ACC112 (cell line): Measurements from ENCODE around the gene LRRC51.

Experiments
- H2AFZ ChIP-seq: fragments of 200-600 bp; sonication (generic); one replicate; pipeline ENCODE4 v1.6.0; 2017; ENCODE audit warnings: antibody characterized with exemption, low read length; ENCODE audit not compliant: unreplicated experiment
- H3K27ac ChIP-seq: fragments of 200-600 bp; sonication (generic); 2 replicates; pipeline ENCODE4 v1.5.1; 2014; ENCODE audit warnings: low read depth, mild to moderate bottlenecking, antibody characterized with exemption, low read length, moderate library complexity
- H3K27me3 ChIP-seq: fragments of 200-600 bp; sonication (generic); 2 replicates; pipeline ENCODE4 v1.6.1; 2014; ENCODE audit warnings: mild to moderate bottlenecking, antibody characterized with exemption, low read length, moderate library complexity, mixed read lengths; ENCODE audit not compliant: insufficient read depth
- H3K36me3 ChIP-seq: fragments of 200-600 bp; sonication (generic); 2 replicates; pipeline ENCODE4 v1.6.1; 2016; ENCODE audit warnings: mild to moderate bottlenecking, antibody characterized with exemption, low read length, moderate library complexity, mixed read lengths; ENCODE audit not compliant: insufficient read depth
- H3K4me1 ChIP-seq: fragments of 200-600 bp; sonication (generic); one replicate; pipeline ENCODE4 v1.6.1; 2016; ENCODE audit warnings: low read length, mixed read lengths; ENCODE audit not compliant: insufficient read depth, unreplicated experiment, control insufficient read depth
- H3K4me3 ChIP-seq: fragments of 200-600 bp; sonication (generic); 2 replicates; pipeline ENCODE4 v1.5.1; 2014; ENCODE audit warnings: mild to moderate bottlenecking, low read depth, low read length
- H3K79me2 ChIP-seq: fragments of 200-600 bp; sonication (generic); one replicate; pipeline ENCODE4 v1.6.0; 2016; ENCODE audit warnings: low read length; ENCODE audit not compliant: control insufficient read depth, unreplicated experiment, insufficient read depth

Gene LRRC51

DNA sequence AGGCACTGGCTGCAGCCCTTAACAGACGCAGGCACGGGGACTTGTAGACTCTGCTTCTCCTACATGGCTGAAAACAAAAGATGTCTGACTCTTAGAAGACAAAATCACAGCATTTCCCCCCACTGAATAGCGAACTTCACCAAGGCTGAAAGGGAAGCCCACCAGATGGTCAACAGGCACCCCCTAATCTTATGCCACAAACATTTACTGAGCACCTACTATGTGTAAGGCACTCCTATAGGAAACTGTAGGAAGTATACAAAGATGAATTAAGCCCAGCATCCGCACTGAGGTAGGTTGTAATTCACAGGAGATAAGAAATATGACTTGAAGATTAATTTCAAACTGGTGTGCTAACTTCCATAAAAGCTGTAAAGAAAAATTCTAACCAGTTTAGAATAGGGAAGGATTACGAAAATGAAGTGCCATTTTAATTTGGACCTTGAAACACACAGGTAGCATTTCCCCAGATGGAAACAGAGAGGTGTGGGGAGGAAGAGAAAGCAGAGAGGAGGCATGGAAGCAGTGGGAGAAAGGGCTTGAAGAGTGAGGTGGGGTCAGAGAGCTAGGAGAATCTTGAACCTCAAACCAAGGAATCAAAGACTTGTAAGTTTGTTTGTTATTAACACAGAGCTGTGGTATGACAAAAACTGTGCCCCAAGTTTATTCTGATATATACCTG is 38.4 kb upstream of the LRRC51 start:
- H3K27ac ChIP-seq = peak overlapping the region; percentile 88
- no peaks in the 10 kb centered on the region for H3K36me3 ChIP-seq
- no peaks in the 10 kb centered on the region for H3K27me3 ChIP-seq
- peak overlapping the region; percentile 79 for H3K4me3 ChIP-seq
- H3K79me2 ChIP-seq = peaks cover 49% of the 10 kb centered on the region
- H2AFZ ChIP-seq = peak overlapping the region; percentile 80
- H3K4me1 ChIP-seq = peaks cover 41% of the 10 kb centered on the region

DNA sequence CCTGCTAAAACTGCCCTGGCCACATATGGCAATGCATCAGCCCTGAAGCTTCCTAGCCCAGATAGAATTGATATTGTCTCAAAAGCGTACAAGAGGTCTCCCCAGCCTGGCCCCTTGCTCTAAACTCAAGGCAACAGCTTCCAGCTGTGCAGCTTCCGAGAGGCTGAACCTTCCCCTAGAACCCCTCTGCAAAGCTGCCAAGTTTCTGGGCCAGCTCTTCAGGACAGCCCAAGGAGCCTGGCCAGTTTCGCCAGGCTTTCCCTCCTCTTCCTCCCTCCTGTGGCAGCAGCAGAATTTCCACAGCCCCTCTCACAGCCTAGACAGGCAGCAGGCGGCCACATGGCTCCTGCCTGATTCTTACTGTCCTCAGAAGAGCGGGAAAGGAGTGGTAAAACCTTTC is 34.8 kb upstream of the LRRC51 start:
- H2AFZ ChIP-seq = no peak overlapping the region
- peaks cover 15% of the 10 kb centered on the region for H3K4me1 ChIP-seq
- no peak overlapping the region for H3K27ac ChIP-seq
- no peaks in the 10 kb centered on the region for H3K36me3 ChIP-seq
- H3K4me3 ChIP-seq = no peak overlapping the region
- peaks cover 22% of the 10 kb centered on the region for H3K79me2 ChIP-seq
- H3K27me3 ChIP-seq = no peaks in the 10 kb centered on the region

DNA sequence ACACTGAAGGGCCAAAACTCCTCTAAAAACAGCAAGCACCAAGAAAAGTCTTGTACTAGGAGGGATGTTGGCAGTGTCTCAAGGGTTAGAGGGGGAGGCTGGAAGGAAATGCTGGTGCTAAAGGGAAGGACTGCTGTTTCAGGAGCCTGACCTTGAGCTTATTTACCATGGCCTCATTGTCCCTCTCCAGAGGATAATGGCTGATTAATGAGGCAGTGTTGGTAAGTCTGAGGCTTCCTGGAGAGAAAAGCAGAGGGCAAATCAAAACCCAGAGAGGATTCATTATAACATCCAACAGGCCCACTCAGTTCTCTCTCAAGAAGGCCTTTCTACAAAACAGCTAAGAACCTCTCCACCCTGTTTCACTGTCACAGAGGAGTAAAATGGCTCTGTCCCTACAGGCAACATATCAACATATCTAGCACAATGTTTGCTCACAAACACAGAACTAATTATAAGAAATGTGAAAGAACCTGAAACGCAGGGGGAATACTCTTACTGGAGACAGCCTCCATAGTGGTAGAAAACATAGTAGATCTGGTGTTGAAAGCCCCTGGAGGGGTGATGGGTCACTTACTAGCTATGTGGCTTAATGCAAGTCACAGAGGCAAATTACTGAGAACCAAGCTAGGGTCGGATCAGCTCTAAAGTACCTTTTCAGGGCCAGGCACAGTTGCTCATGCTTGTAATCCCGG is 31.7 kb upstream of the LRRC51 start:
- Histone ChIP-seq H3K36me3 (no peaks in the 10 kb centered on the region; the same call in 1 of the 2 replicates), H3K79me2 (peaks cover 10% of the 10 kb centered on the region), H3K27ac (no peak overlapping the region), H3K27me3 (no peaks in the 10 kb centered on the region), H3K4me1 (no peaks in the 10 kb centered on the region), H3K4me3 (no peak overlapping the region), H2AFZ (no peak overlapping the region)

DNA sequence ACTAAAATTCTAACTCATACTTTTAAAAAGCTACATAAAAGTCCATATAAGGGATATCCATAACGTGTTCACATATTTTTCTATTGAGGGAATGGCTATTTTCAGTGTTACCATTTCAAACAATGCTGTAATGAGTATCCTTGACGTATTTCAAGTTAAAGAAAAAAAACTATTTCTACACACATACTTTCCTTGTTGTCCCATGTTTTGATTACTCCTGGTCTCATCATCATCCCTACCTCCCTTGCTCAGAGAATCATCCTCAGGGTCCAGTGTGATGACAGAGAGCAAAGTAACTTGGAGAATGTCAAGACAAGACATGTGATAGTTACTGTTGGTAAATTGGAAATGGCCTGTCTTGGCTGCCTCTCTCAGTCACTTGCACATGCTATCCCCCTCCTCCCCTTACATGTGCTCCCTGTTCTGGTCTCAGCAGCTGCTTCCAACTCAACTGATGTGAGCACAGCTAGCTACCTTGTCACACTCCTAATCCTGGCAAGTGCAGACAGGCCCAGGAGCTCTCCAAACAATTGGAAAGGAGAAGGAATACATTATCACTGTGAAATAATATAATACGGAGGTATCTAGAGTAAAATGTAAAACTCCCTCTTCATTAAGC is 22.1 kb upstream of the LRRC51 start:
- no peak overlapping the region for H3K27ac ChIP-seq
- peaks cover 20% of the 10 kb centered on the region for H3K79me2 ChIP-seq
- no peak overlapping the region for H3K4me3 ChIP-seq
- no peaks in the 10 kb centered on the region for H3K27me3 ChIP-seq
- H2AFZ ChIP-seq = no peak overlapping the region
- no peaks in the 10 kb centered on the region for H3K4me1 ChIP-seq
- H3K36me3 ChIP-seq = no peaks in the 10 kb centered on the region; the same call in none of the 2 replicates

DNA sequence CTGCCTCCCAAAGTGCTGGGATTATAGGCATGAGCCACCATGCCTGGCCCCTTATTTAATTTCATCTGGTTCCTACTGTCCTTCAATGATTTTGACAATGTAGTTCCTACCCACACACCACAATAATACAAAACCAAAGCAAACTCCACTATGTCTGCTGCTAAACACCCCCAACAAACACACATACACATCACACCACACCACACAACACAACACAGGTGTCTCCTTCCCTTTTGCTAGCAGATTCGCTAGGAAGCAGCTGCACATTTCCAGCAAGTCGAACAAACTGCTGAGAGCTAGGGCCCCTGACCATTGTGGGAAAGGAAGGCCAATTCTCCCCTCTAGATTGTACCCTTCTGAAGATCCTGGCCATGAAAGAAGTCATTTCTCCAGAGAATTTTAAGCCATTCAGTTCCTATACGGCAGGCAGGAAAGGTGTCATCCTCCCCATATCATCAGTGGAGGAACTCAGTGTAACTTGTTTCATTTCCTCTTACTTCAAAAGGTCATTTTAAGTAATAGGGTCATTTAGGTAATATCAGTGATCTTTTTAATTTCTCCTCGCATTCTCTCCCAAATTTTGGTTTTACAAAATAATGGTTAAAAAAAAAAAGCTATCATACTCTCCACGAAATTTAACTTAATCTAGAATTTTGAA is 18.8 kb upstream of the LRRC51 start:
- H3K36me3 ChIP-seq = no peaks in the 10 kb centered on the region
- no peak overlapping the region for H2AFZ ChIP-seq
- H3K27ac ChIP-seq = no peak overlapping the region
- H3K27me3 ChIP-seq = no peaks in the 10 kb centered on the region
- peaks cover 3% of the 10 kb centered on the region for H3K4me1 ChIP-seq
- no peak overlapping the region for H3K4me3 ChIP-seq
- peaks cover 17% of the 10 kb centered on the region for H3K79me2 ChIP-seq

DNA sequence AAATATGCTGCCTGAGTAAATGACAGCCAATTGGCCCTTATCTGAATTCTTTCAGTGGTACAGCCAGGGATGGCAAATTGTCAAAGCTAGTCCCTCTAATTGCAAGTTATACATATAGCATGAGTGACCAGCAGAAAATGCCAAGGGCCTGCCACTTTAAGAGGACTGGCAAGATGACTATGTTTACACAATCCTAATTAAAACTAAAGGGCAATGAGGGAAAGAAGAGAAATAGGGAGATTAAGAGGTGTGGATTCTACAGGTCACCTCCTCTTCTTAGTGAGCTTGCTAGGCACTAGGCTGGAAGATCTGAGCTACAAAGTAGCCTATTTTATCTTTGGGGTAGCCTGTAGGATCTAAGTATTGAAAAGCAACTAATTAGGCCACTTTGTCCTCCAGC is 13.8 kb upstream of the LRRC51 start:
- H3K27me3 ChIP-seq = no peaks in the 10 kb centered on the region
- H3K4me1 ChIP-seq = peaks cover 44% of the 10 kb centered on the region
- H3K36me3 ChIP-seq = no peaks in the 10 kb centered on the region
- H3K79me2 ChIP-seq = peaks cover 55% of the 10 kb centered on the region
- no peak overlapping the region for H2AFZ ChIP-seq
- no peak overlapping the region for H3K4me3 ChIP-seq
- no peak overlapping the region for H3K27ac ChIP-seq

DNA sequence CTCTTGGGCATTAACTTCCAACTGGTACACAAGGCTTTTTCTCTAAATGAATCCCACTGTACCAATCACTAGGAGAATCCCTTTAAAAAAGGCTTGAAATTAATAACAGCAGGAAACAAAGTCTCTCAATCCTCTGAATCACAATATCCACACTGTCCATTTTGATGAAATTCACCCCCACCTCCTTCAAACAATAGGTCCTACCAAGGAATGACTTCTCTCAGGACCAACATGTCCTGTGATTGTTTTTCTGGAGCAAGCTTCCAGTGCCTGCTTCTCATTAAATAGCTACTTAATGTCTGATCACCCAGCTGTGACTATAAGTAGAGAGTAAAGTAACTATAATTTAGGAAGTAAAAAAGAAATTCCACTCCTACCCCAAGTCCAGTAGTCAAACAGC is 13.4 kb upstream of the LRRC51 start:
- no peak overlapping the region for H3K27ac ChIP-seq
- H3K4me1 ChIP-seq = peaks cover 49% of the 10 kb centered on the region
- no peak overlapping the region for H3K4me3 ChIP-seq
- H2AFZ ChIP-seq = no peak overlapping the region
- H3K36me3 ChIP-seq = no peaks in the 10 kb centered on the region
- H3K79me2 ChIP-seq = peaks cover 59% of the 10 kb centered on the region
- no peaks in the 10 kb centered on the region for H3K27me3 ChIP-seq

DNA sequence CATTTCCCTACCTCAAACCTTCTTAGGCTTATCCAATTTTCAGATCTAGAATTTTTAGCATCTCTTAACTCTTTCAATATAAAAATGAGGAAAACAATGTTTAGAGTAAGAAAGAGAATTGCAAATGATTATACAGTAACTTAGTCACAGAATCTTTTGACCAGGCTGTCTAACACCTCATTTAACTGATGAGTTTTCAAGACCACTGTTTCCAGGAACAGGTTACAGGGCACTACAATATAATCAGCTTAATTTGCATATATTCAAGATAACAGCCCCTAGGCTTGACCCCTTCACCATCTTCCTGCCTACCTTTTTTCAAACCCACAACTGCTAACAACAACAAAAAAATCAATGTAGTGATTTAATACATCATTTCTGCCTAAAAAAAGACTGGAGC is 13.0 kb upstream of the LRRC51 start:
- Histone ChIP-seq H3K79me2 (peaks cover 59% of the 10 kb centered on the region), H3K27ac (no peak overlapping the region), H2AFZ (no peak overlapping the region), H3K4me3 (no peak overlapping the region), H3K27me3 (no peaks in the 10 kb centered on the region), H3K4me1 (peaks cover 52% of the 10 kb centered on the region), H3K36me3 (no peaks in the 10 kb centered on the region)

DNA sequence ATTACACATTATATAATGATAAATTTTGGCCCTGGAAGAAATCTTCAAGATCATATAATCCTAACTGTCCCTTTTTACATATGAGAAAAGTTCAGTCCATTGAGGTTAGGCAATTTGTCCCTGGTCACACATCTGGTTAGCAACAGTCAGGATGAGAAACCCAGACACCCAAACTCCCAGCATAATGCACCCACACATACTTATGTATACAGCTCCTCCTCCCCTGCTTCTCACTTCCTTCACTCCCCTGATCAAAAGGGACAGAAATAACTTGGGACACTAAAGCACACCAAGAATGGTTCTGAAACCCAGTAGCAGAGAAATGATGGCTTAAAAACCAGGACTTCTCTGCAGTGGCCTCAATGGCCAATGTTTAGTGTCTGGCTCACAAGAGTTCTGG is 11.4 kb upstream of the LRRC51 start:
- peaks cover 53% of the 10 kb centered on the region for H3K4me1 ChIP-seq

DNA sequence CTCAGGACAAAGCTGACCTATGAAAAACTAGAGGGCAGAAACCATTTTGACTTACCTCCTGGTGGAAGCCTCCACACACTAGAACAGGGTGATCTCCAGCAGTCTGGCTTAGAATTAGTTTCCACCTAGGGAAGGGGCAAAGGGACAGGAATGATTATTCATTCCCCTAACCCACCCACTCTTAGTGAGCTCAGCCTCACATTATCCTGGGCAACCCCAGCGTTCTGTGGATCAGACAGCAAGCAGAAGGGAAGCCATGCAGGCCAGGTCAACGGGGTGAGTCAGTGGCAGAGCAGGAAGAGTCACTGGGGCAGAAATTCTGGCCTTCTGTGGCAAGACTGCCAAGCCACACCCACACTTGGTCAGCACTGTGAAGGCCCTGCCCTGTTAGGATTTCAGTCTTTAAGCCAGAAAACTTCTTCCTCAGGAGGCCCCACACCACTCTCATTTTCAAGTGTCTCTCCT is 10.8 kb upstream of the LRRC51 start:
- H3K27ac ChIP-seq = peak overlapping the region; percentile 67
- H3K79me2 ChIP-seq = peaks cover 75% of the 10 kb centered on the region
- peak overlapping the region; percentile 18 for H2AFZ ChIP-seq
- no peaks in the 10 kb centered on the region for H3K36me3 ChIP-seq
- H3K4me1 ChIP-seq = peaks cover 53% of the 10 kb centered on the region
- H3K27me3 ChIP-seq = no peaks in the 10 kb centered on the region
- peak overlapping the region; percentile 53 for H3K4me3 ChIP-seq

More for the DNA sequence above, 11.4 kb upstream of the LRRC51 start:
- no peaks in the 10 kb centered on the region for H3K36me3 ChIP-seq
- H3K4me3 ChIP-seq = peak overlapping the region; percentile 53
- peak overlapping the region; percentile 67 for H3K27ac ChIP-seq
- peak overlapping the region; percentile 18 for H2AFZ ChIP-seq
- peaks cover 70% of the 10 kb centered on the region for H3K79me2 ChIP-seq
- no peaks in the 10 kb centered on the region for H3K27me3 ChIP-seq
